NCI-H748 treated with DMSO at 0.1 percent for 48 hours (cell line): ENCODE data around the gene CYB5B.
A peak's percentile ranks its signal among the peaks of the same experiment; 100 is the strongest.

ENCODE experiments used
- DNase-seq: peaks from one replicate; lab custom pipeline; 2025; lab: John Stamatoyannopoulos, UW

CYB5B gene

DNA sequence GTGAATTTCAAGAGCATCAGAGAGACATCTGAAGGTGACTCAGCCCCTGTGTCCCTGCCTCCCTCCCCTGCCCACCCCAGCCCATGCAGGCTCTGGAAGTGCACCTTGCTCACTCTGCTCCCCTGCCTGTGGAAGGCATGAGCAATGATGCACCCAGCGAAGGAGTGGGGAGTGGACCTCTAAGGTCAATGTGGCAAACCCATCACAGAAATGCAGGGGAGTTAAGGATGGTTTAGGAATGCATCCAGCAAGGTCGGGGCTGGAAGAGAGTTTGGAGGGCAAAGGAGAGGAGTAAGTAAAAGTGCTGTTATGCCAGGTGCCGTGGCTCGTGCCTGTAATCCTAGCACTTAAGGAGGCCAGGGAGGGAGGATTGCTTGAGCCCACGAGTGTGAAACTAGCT lies 61.9 kb downstream of the CYB5B start:
- no peak for DNase-seq

DNA sequence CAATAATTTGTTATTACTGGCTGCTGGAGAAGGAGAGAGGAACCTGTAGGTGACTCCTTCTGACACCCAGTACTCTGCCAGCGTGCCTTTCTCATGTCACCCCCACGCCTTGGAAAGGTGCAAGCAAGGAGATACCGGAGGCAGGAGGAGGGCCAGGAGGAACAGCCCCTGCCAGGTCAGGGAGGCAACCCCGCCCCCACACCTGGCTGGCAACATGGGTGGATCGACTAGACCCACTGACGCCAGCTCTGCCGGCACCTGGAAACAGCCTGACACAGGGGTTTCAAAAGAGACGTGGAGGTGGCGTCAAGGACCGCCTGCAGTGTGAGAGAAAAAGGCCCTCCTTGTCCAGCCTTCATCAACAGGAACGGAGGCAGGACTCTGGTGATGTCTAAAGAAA lies 62.3 kb downstream of the CYB5B start:
- peak; percentile 38 for DNase-seq

DNA sequence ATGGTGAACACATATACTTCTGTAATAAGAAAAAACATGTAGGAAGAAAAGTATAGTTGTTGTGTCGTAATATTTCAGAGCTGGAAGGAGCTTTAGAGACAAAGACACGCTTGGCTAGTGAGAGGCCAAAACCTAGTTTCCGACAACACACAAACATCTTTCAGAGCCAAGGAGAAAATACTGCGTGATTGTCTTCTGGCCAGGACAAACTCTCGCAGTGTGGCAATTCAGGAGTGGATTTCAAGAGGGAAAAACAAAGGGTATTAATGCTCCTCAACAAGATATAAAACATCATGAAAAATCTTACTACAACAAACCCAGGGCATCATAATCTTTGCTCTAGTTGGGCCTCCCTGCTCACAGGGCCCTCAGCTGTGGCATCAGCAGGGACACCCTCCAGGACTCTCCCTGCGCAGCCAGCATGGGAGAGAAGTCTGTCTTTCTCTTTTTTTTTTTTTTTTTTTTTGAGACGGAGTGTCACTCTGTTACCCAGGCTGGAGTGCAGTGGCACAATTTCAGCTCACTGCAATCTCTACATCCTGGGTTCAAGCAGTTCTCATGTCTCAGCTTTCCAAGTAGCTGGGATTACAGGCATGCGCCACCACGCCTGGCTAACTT lies 66.4 kb downstream of the CYB5B start:
- DNase-seq, result no peak

DNA sequence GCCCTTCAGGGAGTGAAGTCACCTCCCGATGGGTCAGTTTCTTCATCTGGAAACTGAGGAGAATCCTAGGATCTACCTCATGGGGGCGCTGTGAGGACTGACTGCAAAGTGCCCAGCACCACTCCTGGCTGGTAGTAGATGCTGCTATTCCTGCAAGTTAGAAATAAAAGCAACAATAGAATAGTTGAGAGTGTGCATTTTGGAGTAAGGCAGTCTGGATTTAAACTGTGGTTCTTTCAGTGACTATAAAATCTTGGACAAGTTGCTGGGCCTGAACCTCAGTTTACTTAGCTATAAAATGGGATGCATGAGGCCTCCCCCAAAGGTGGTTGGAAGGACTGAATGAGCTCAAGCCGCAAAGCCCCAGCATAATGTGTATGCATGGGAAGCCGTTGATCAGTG lies 70.6 kb downstream of the CYB5B start:
- DNase-seq, result no peak

DNA sequence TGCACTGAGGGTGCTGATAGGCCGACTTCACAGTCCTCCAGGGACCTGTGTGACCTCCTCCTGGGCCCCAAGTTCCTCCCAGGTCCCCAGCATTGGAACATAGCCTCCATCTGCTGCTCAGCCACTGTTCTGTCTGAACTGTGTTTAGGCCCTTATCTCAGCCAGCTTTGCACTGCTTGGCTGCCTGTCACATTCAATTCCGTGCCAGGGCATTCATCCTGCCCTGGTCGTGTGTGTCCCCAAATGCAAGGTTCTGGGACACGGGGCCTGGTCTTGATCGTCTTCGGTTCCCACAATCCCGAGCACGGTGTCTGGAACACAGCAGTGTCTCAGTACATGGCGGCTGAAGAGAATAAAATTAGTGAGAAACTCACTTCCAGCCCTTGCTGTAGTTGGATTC lies 71.4 kb downstream of the CYB5B start:
- DNase-seq, result no peak

DNA sequence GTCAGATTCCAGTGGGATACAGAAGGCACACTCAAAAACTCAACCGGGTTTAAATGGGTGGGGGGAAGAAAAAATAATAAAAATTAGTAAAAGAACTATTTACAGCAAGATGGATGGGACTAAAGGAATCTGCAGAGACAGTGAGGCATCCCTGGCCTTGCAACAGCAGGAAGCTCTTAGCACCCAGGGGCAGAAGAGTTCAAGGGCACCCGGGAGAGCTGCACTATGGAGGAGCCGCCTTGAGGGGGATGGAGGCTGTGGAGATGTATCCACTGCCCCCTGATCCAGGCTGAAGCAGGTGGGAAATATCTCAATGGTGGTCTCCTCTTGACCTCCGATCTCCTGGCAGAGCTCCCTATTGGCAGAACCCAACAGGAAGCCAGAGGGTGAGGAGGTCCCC lies 72.0 kb downstream of the CYB5B start:
- DNase-seq, result no peak

DNA sequence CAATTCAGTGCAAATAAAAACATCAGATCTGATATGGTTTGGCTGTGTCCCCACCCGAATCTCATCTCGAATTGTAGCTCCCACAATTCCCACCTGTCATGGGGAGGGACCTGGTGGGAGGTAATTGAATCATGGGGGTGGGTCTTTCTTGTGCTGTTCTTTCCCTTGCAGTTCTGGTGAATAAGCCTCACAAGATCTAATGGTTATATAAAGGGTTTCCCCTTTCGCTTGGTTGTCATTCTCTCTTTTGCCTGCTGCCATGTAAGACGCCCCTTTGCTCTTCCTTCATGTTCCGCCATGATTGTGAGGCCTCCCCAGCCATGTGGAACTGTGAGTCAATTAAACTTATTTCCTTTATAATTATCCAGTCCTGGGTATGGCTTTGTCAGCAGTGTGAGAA lies 72.5 kb downstream of the CYB5B start:
- DNase-seq, result no peak

DNA sequence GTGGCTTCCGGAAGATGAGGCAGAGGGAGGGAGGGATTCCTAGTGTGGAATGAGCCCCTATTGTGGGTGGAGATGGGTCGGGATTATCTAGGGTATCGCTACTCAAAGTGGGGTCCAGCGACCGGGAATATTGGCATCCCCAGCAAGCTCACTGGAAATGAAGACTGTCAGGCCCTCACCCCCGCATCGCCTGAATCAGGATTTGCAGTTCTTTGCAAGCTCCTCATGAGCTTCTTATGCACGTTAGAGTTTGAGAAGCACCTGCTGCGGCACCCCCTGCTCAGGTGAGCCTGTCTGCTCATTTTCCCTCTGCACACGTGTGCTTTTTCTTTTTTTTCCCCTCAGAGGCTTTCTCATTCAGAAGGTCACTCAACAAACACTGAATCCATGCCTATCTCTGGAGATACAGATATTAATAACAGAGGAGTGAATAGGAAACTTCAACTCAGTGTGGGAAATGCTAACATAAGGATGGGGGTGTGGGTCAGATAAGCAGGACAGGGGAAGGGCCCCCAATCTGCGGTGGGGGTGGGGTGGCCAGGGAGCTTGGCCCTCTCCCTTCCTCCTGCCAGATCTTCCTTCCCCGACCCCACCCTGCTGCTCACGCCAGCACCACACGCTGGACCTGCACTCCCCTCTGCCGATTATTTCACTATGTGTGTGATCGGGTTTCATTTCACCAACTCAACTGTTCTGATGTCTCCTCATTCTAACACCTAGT lies 73.6 kb downstream of the CYB5B start:
- no peak for DNase-seq

DNA sequence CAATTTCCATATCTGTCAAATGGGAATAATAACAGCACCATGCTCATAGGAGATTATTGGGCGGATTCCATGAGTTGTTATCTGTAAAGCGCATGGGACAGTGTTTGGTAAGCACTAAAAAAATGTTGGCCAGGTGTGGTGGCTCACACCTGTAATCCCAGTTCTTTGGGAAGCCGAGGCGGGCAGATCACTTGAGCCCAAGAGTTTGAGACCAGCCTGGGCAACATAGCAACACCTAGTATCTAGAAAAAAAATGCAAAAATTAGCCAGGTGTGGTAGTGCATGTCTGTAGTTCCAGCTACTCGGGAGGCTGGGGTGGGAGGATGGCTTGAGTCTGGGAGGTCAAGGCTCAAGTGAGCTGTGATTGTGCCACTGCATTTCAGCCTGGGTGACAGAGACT lies 74.5 kb downstream of the CYB5B start:
- no peak for DNase-seq

DNA sequence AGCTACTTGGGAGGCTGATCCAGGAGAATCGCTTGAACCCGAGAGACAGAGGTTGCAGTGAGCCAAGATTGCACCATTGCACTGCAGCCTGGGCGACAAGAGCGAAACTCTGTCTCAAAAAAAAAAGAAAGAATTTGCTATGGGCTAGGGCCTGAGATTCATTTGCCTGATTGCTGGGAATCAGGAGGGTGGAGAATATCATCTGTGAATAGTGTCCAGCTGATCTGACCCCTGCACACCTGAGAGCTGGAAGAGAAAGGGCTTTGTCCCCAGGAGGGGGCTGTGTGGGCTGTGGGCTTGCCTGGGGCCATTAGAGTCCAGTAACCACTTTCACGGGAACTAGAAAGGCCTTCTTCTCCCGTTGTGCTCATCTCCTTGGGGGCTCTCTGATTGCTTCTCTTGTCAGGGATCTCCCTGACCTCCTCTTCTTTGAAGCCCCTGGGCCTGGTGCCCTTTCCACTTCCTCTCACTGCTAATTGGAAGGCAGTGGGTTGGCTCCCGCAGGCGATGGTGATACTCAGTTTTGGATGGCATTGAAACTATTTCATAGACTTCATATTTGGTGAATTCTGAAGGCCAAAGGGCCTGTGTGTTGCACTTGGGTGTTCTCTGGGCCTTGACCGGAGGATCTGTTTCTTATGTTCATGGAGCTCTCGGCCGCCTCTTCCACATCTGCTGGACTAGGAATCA lies 75.3 kb downstream of the CYB5B start:
- DNase-seq, result no peak

DNA sequence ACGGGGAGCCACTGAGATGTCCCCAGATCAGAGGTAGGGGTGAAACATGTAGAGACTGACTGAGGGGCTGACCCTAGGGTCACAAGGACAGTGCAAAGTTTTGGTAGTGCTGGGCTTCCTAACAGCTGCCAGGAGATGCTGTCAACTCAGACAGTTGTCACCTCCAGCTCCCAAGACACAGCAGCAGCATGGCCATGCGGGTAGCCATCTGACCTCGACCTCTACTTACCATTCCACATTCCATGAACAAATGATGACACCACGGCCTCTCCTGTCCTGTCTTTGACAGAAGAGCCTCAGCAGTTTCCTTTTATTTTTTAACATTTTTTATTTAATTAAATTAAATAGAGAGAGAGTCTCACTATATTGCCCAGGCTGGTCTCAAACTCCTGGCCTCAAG lies 76.1 kb downstream of the CYB5B start:
- DNase-seq, result no peak

DNA sequence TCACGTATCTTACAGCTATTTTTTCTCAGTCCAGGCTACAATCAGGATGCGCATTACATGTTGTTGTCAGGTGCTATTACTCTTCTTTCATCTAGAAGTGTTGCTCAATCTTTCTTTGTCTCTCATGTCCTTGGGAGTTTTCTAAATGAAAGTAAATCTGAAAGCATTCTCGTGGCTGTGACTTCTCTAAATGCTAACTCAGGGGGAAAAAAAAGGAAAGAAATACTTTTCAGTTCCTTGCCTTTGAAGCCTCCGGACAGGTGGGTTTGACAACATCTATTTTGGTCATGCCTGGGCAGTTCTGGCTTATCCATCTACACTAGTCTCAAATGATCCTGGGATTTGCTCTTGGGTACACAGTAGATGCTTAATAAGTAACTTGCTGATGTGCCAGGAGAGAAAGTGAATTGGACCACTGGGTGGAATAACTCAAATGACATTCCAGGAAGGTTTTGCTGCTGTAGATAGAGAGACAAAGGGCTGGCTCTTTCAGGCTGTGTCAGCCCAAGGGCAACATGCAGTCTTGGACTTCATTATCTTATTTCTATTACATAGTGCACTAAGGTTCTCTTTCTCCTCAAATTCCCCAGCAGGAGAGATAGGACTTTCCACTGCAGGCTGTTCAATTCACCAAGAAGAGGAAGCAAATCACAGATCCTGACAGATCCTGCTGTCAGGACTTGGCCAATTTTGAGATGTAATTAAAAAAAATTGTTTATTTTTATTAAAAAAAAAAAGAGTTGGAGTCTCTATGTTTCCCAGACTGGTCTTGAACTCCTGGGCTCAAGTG lies 77.7 kb downstream of the CYB5B start:
- DNase-seq, result no peak

DNA sequence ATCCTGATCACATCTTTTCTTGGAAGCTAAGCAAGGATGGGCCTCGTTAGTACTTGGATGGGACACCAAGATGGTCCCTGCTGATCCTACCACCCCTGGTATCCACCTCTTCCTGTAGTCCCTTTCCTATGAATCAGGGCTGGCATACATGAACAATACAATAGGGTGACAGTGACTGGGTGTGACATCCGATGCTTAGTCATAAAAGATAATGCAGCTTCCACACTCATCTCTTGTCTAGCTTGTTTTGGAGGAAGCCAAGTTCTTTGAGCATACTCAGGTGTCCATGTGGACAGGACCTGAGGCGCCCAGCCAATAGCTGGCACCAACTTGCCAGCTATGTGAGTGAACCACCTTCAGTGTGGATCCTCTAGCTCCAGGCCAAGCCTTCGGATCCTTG lies 78.8 kb downstream of the CYB5B start:
- no peak for DNase-seq

DNA sequence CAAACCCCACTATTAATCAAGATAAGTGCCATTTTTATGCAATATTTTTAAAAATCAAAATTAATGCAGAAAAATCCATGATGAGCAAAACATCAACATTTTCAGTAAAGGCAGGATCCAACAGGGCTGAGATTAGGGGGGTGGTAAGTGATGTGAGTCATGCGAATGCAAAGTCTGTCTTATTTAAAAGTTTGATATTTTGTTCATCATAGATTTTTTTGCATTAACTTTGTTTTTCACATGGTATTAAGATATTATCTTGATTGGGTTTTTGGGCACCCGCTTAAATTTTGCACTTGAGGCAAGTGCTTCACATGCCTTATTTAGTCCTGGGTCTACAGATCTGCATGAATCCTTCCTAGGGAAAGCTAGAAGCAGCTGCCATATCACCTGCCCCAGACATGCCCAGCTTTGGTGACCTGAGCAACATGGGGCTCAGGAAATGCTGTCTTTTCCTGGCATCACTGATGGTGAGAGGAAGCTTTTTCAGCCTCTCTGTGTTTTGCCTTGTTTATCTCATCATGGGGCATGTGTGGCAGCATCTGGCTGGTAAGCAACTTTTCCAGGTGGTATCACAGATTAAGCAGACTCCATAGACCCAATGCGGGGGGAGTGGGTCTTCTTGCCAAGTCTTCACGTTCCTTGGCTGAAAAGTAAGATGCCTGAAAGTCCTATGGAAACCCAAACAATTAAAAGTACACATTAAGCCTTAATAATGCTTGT lies 83.8 kb downstream of the CYB5B start:
- no peak for DNase-seq

DNA sequence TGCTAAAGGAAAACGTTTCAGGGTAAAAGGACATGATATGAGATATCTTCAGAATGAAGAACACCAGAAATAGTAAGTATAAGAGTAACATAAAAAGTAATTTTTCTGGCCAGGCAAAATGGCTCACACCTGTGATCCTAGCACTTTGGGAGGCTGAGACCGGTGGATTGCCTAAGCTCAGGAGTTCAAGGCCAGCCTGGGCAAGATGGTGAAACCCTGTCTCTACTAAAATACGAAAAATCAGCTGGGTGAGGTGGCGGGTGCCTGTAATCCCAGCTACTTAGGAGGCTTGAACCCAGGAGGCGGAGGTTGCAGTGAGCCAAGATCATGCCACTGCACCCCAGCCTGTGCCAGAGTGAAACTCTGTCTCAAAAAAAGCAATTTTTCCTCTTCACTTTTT lies 84.7 kb downstream of the CYB5B start:
- DNase-seq, result no peak

DNA sequence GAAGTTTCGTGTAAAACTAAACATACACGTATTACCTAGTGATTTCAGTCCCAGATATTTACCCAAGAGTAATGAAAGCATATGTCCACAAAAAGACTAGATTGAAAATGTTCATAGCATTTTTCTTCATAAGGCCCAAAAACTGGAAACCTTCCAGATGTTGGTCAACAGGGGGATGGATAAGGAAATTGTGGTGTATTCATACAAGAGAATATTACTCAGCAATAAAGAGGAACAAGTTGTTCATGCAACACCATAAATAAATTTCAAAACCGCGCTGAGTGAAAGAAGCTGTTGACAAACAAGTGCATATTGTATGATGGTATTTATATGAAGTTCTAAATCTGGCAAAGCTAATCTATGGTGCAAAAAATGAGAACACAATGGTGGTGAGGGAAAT lies 87.2 kb downstream of the CYB5B start:
- DNase-seq, result no peak

DNA sequence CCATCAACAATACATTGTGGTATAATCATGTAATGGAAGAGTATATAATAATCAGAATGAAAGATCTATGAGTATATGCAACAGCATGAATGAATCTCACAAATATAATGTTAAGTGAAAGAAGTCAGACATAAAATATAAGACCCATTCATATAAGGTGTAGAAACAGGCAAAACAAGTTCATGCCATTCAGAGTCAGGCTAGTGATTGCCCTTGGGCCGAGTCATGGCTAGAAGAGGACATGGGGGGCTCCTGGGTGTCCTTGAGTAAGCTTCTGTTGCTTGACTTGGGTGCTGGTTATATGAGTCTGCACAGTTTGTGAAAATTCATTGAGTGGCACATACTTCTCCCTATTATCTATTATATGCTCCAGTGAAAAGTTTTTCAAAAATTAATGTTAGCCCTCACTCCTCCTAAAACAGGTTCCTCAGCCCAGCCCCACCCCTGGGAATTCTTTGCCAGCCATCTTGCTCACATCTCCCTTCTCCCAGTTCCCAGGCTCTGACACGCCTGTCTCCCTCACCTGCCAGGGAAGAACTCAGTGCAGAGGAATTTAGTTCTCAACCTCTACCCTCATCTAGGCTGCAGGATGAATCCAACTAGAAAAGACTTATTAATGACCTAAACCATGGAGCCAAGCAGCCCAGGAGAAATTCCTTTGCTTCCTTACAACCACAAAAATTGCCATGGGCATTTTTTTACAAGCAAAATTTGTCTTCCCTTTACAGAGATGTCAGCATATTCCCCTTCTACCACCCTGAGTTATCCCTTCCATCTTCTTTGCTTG lies 89.0 kb downstream of the CYB5B start:
- no peak for DNase-seq

DNA sequence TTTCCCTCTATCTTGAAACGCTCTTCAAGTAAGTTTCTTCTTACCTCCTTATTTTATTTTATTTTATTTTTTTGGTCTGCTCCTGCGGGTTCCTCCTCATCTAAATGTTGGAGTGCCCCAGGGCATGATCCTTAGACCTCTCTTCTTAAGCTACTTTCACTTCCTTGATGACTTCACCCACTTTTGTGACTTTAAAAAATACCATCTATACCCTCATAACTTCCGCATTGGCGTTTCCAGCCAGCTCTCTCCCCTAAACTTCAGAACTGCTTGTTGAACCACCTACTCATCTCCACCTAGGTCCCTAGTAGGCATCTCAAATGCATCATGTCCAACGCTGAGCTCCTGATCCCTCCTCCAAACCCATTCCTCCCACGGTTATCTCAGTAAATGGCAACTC lies 89.9 kb downstream of the CYB5B start:
- no peak for DNase-seq
